HG02840 (cell line): ENCODE results near the gene PDE4B.

Experiments
- ATAC-seq: cut with Tn5 transposase; IDR thresholded peaks from one replicate; pipeline ENCODE4 v1.9.1; 2021; ENCODE audit warnings: mild to moderate bottlenecking, moderate library complexity, moderate number of reproducible peaks; ENCODE audit not compliant: unreplicated experiment, low FRiP score

PDE4B gene

GRCh38 chr1:65792669-65793358, at the start of gene PDE4B:
TSS of gene PDE4B (plus strand) at chr1:65792895.
- no peak for ATAC-seq

DNA sequence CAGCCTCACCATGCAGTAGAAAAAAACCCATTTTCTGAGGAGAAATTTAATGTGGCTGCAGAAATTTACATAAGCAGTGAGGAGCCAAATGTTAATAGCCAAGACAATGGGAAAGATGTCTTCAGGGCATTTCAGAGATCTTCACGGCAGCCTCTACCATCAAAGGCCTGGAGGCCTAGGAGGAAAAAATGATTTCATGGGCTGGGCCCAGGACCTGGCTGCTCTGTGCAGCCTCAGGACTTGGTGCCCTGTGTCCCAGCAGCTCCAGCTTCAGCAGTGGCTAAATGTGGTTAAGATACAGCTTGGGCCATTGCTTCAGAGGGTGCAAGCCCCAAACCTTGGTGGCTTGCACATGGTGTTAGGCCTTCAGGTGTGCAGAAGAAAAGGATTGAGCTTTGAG, 48.0 kb upstream of the PDE4B start:
- ATAC-seq, result no peak

GRCh38 chr1:65751961-65752360, 40.7 kb upstream of the PDE4B start:
- ATAC-seq, result no peak

GRCh38 chr1:65756616-65757015, 36.1 kb upstream of the PDE4B start:
- no peak for ATAC-seq

GRCh38 chr1:65757531-65757930, 35.2 kb upstream of the PDE4B start:
- ATAC-seq, result no peak

GRCh38 chr1:65758128-65758527, 34.6 kb upstream of the PDE4B start:
- no peak for ATAC-seq

DNA sequence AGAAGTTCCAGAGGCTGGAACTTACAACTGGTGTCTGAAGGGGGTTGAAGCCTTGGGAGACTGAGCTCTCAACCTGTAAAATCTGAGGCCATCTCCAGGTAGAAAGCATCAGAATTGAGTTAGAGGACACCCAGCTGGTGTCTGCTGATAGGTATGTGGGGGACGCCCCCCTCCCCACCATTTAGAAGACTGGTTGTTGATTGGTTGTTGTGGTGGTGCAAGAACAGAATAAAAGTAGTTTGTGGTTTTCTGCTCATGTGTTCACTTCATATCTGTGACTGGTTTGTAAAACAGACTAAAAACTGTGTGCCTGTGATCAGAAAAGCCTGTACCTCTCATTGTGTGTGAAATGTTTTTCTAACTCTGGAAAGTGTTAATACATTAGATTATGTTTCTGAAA, 33.2 kb upstream of the PDE4B start:
- no peak for ATAC-seq

GRCh38 chr1:65762081-65762862, 30.4 kb upstream of the PDE4B start:
- ATAC-seq, result no peak

DNA sequence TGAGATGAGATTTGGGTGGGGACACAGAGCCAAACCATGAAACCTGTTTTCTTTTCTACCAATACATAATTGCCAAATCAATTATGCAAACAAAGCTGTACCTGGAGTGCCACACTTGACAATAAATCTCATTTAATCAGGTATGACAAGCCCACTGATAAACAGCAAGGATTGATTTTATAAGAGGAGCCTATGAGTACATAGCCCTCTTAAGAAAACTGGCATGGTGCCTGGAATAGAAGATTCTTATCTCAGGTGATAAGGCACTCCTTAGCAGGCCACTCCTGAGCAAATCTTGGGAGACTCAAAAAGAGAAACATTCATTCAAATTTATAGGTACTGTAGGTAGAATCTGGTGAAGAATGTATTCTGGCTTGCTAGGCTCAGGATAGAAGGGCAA, 28.6 kb upstream of the PDE4B start:
- no peak for ATAC-seq

GRCh38 chr1:65765631-65766030, 27.1 kb upstream of the PDE4B start:
- ATAC-seq, result no peak

- no peak for ATAC-seq
Measured at GRCh38 chr1:65769636-65770035, 23.1 kb upstream of the PDE4B start.

GRCh38 chr1:65772607-65773006, 20.1 kb upstream of the PDE4B start:
- no peak for ATAC-seq

DNA sequence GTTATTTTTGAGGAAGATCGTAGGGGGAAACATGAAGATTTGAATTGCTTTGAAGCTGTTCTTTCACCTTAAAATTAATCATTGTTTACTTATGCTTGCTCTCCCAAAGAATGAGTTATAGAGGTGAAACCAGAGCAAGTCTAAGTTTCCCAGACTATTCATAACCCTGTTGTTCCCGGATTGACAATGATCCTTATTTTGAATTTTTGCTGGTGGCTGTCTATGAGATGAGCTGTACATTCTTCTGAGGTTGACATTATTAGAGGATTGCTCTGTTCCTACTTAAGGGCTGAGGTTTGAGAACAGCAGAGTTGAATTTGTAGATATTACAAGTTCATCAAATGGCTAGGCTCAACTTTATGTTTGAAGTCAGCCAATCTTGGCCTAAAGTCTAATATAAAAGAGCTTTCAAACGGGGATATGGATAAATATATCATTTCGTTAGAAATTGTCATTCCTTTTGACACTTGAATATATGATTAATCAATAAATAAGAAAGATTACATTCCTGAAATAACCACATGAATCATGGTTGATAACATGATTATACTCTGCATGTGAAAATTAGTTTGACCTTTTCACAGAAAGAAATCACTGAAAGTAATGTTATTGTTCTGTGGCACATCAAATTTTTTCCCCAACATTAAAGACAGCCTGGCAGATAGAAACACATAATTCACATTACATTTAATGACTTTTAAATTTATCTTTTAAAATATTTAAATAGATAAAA, 19.1 kb upstream of the PDE4B start:
- no peak for ATAC-seq

GRCh38 chr1:65788762-65789161, 3.9 kb upstream of the PDE4B start:
- no peak for ATAC-seq

DNA sequence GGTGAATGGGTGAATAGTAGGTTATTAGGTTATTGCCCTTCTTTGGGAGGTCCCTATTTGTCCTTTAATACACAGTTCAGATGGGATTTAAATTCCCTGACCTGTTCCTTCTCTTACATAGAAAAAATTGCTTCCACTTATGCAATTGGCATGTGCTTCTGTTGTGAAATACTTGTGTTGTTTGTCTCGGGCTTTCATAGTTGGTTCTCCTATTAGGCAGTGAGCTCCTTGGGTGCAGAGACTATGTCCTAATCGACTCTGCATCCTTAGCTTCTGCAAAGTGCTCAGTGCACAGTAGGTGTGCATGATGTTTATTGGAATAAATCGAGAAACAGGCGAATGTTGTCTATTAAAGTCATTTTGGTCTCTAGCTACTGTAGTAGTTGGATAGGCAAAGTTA, 1.3 kb upstream of the PDE4B start:
- no peak for ATAC-seq

DNA sequence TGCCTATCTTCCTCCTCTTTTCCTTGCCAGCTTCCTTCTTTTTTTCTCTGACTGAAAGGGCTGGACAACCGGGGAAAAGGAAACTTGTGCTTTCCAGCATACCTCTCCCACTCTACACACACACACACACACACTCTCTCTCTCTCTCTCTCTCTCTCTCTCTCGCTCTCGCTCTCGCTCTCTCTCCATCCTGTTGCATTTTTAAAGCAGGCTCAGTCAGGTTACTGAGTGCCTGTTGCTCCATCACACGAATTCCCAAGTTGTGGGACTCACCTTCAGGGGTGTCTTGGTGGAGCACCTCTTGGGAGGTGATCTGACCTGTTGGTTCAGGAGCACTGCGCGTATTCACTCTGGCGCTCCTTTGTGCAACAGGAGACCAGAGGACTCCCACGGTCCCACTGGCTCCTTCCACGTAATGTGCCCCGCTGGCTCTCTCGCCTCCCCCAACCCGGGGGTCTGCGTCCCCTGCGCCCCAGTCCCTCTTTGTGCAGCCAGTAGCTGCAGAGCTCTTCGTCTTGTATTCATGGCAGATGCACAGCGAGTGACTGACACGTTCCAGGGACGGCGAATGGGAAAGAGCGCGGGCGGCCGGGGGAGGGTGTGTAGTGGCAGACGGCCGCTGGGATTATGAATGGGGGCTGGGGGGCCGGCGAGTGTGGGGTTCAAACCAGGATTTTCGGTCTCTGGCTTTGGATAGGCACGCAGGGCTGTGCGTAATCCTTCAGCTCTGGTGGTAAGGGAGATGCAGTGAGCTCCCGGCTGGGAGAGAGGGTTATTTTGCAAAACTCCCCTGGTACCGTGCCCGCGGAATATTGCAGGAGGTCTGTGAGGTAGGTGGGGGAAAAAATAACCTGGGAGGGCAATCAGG, 660 bp upstream of the PDE4B start:
- ATAC-seq, result no peak

DNA sequence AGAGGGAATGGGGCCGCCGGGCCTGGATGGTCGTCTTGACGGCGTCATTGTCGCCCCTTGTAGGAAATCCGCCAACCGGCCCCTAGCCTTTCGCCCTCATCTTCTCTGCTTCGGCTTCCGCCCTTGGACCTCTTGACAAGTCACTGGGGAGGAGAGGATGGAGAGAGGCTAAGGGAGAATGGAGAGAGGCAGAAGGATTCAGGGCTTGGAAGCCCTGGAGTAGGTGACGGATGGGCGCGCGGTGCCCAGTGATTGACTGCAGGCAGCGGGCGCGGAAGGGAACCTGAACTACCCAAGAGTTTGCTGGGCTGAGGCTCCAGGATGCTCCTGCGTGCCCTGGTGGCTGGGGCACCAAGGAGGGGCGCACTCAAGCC, 651 bp downstream of the PDE4B start:
- no peak for ATAC-seq

DNA sequence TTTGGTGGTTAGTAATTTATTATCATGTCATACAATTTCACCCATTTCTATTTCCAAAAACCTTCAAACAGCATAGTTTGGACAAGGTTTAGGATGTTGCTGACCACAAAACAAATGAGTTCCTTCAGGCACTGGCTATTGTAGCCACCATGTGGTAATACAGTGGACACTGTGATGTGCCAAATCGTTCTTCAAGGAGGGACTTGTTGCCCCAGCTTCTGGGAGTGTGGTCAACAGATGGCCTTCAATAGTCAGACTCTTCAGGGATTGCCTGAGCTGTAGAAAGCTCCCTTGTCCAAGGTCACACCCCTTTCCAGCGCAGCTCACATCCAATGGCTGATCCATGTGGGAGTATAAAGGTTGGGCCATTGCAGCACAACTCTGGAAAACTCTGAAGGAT, 2.6 kb downstream of the PDE4B start:
- ATAC-seq, result no peak

DNA sequence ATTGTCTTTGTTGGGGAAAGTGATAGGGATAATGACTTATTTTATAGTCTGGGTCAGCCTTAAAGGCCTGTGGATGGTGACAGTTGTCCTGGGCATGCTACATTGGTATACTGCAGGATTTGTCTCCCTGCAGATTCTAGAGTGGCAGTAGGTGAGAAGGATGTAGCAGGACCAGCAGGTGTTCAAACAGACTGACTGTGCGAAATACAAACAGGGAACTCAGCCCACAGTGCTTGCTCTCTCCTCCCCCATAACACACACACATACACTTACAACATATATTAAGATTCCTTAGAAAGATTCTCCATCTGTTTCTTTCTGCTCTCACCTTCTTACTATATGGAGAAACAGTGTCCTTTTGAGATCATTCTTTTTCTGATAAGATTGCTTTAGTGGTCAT, 6.9 kb downstream of the PDE4B start:
- ATAC-seq, result no peak

- ATAC-seq, result no peak
Measured at GRCh38 chr1:65804584-65804983, 11.9 kb downstream of the PDE4B start.

- ATAC-seq, result peak; percentile 100
Measured at GRCh38 chr1:65812065-65812464, 19.4 kb downstream of the PDE4B start.
